Measurements from ENCODE around the gene CNDP2.
"Not testable (repeated sequence)": the region's sequence is repeated elsewhere in the genome, so short reads cannot be mapped to it uniquely, and the experiment has no call there.

CNDP2 gene

GRCh38 chr18:74541703-74542555 is 45.8 kb downstream of the CNDP2 start:
- FAIRE-seq = no peak

GRCh38 chr18:74544898-74545297 is 48.7 kb downstream of the CNDP2 start:
- FAIRE-seq = no peak

GRCh38 chr18:74546007-74546406 is 49.8 kb downstream of the CNDP2 start:
- FAIRE-seq = no peak

GRCh38 chr18:74546751-74547530 is 50.8 kb downstream of the CNDP2 start:
- peak; percentile 51 for FAIRE-seq

GRCh38 chr18:74547860-74548259 is 51.7 kb downstream of the CNDP2 start:
- FAIRE-seq = no peak

GRCh38 chr18:74549591-74550104 is 53.5 kb downstream of the CNDP2 start:
- no peak for FAIRE-seq

- no peak for FAIRE-seq
Measured at GRCh38 chr18:74550886-74551285, 54.7 kb downstream of the CNDP2 start.

GRCh38 chr18:74551452-74551851 is 55.3 kb downstream of the CNDP2 start:
- no peak for FAIRE-seq

GRCh38 chr18:74551936-74552555 is 55.9 kb downstream of the CNDP2 start:
- FAIRE-seq = peak; percentile 93

- no peak for FAIRE-seq
Measured at GRCh38 chr18:74556126-74556525, 60.0 kb downstream of the CNDP2 start.

- FAIRE-seq = no peak
Measured at GRCh38 chr18:74558096-74558495, 61.9 kb downstream of the CNDP2 start.

GRCh38 chr18:74562131-74562730 is 66.1 kb downstream of the CNDP2 start:
- FAIRE-seq = no peak

- FAIRE-seq = no peak
Measured at GRCh38 chr18:74562775-74563174, 66.6 kb downstream of the CNDP2 start.

- peak; percentile 58 for FAIRE-seq
Measured at GRCh38 chr18:74563999-74564398, 67.8 kb downstream of the CNDP2 start.

- FAIRE-seq = not testable (repeated sequence)
Measured at GRCh38 chr18:74565164-74565563, 69.0 kb downstream of the CNDP2 start.

- not testable (repeated sequence) for FAIRE-seq
Measured at GRCh38 chr18:74565993-74566392, 69.8 kb downstream of the CNDP2 start.

- FAIRE-seq = no peak
Measured at GRCh38 chr18:74567822-74568221, 71.7 kb downstream of the CNDP2 start.

GRCh38 chr18:74569401-74569800 is 73.2 kb downstream of the CNDP2 start:
- FAIRE-seq = no peak

- no peak for FAIRE-seq
Measured at GRCh38 chr18:74570266-74570665, 74.1 kb downstream of the CNDP2 start.

GRCh38 chr18:74571895-74572680 is 75.9 kb downstream of the CNDP2 start:
- FAIRE-seq = no peak

GRCh38 chr18:74573053-74573452 is 76.9 kb downstream of the CNDP2 start:
- FAIRE-seq = no peak
